Measurements from ENCODE around the gene SHC4.
"Not testable (repeated sequence)": the region's sequence is repeated elsewhere in the genome, so short reads cannot be mapped to it uniquely, and the experiment has no call there.

The SHC4 gene

GRCh38 chr15:48924528-48925393 is 39.0 kb downstream of the SHC4 start:
- TF ChIP-seq CTCF (IDR thresholded peaks at IDR 0.05), result no peak
- no peak for TF ChIP-seq ZFX (IDR thresholded peaks at IDR 0.05; ENCODE audit: borderline replicate concordance)

GRCh38 chr15:48922046-48922445 is 41.7 kb downstream of the SHC4 start:
- H3K27ac ChIP-seq, result no peak overlapping the region
- no peak for TF ChIP-seq ZFX (IDR thresholded peaks at IDR 0.05; ENCODE audit: borderline replicate concordance)
- no peak for TF ChIP-seq CTCF (IDR thresholded peaks at IDR 0.05)

More at GRCh38 chr15:48924528-48925393, 39.0 kb downstream of the SHC4 start:
- H3K27ac ChIP-seq, result no peak overlapping the region

GRCh38 chr15:48916721-48917120 is 47.0 kb downstream of the SHC4 start:
- TF ChIP-seq ZFX (IDR thresholded peaks at IDR 0.05; ENCODE audit: borderline replicate concordance) (no peak), CTCF (IDR thresholded peaks at IDR 0.05) (no peak)
- no peak overlapping the region for H3K27ac ChIP-seq

GRCh38 chr15:48915861-48916260 is 47.9 kb downstream of the SHC4 start:
- TF ChIP-seq CTCF (IDR thresholded peaks at IDR 0.05) (no peak), ZFX (IDR thresholded peaks at IDR 0.05; ENCODE audit: borderline replicate concordance) (no peak)
- no peak overlapping the region for H3K27ac ChIP-seq

GRCh38 chr15:48914717-48915116 is 49.0 kb downstream of the SHC4 start:
- no peak for TF ChIP-seq ZFX (IDR thresholded peaks at IDR 0.05; ENCODE audit: borderline replicate concordance)
- no peak for TF ChIP-seq CTCF (IDR thresholded peaks at IDR 0.05)
- H3K27ac ChIP-seq, result no peak overlapping the region

GRCh38 chr15:48913141-48913540 is 50.6 kb downstream of the SHC4 start:
- TF ChIP-seq ZFX (IDR thresholded peaks at IDR 0.05; ENCODE audit: borderline replicate concordance) (no peak), CTCF (IDR thresholded peaks at IDR 0.05) (no peak)

GRCh38 chr15:48910554-48910953 is 53.2 kb downstream of the SHC4 start:
- H3K27ac ChIP-seq, result not testable (repeated sequence)

More at GRCh38 chr15:48913141-48913540, 50.6 kb downstream of the SHC4 start:
- no peak overlapping the region for H3K27ac ChIP-seq

- not testable (repeated sequence) for H3K27ac ChIP-seq
These were observed 54.4 kb downstream of the SHC4 start for GRCh38 chr15:48909313-48909712.

All from 22Rv1 (cell line).